GM18873 (cell line): ENCODE measurements around the gene CNDP2.
"Not testable (repeated sequence)": the region's sequence is repeated elsewhere in the genome, so short reads cannot be mapped to it uniquely, and the experiment has no call there.

Experiments used
- ATAC-seq: cut with Tn5 transposase; IDR thresholded peaks from one replicate; pipeline ENCODE4 v1.9.1; 2021; ENCODE audit warnings: mild to moderate bottlenecking, moderate library complexity, moderate number of reproducible peaks; ENCODE audit not compliant: unreplicated experiment, low FRiP score

CNDP2 gene

DNA sequence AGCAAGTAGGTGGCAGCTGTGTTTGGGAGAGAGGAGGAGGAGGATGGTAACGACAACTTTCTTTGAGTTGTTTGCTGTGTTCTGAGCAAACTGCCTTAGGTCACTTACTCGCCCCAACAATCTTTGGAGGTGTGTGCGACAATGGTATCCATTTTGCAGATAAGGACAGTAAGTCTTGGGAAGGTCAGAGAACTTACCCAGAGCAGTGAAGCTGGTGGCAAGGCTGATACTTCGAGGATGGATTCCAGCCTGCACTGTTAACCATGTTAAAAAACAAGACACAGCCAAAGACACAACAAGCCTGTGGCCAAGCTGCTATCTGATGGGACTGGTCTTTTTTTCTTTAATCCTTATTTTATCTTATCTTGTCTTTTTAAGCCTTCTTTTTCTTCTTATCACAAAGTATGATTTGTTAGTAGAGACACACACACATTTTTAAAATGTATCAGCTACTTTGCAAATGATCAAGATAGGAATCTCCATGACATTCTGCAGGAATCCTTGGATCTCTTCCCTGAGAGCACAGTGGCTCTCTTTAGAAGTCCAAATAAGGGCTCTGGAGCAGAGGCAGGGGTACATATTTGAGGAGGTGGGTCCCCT lies 66.1 kb downstream of the CNDP2 start:
- ATAC-seq: no peak

DNA sequence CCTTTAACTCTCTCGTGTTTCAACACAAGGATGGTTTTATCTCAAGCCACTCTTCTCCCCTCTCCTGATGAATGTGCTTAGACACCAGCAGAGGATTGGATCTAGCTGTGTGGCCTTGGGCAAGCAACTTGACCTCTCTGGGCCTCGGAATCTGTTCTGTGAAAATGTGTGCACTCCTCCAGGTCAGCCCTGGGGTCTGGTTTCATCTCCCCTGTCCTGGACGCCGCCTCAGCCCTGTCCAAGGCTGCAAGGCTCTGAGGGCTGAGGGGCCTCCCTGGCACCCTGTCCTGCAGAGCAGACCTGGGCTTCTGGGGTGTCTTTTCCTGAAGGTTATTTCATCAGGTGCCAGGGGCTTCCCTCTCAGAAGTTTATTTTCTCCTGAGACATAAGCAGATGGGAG lies 66.6 kb downstream of the CNDP2 start:
- ATAC-seq: no peak

DNA sequence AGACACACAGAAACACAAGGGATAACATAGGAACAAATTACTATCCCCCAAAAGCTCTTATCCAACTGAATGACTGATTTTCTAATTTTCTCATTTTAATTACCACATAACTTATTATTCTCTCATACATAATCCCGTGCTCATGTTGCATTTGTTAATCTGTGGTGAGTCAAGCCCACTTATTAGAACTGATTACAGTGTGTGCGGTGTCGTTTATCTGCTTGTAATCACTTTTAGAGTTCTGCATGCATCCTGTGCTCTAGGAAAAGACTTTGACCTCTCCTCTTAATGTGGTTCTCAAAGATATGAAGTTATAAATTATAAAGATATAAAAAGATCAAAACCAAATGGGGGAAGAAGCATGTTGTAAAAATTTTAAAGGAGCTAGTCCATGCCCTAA lies 67.8 kb downstream of the CNDP2 start:
- no peak for ATAC-seq

DNA sequence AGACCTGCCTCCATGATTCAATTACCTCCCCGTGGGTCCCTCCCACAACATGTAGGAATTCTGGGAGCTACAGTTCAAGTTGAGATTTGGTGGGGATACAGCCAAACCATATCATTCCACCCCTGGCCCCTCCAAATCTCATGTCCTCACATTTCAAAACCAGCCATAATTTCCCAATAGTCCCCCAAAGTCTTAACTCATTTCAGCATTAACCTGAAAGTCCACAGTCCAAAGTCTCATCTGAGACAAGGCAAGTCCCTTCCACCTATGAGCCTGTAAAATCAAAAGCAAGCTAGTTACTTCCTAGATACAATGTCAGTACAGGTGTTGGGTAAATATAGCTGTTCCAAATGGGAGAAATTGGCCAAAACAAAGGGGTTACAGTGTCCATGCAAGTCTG lies 69.0 kb downstream of the CNDP2 start:
- ATAC-seq: not testable (repeated sequence)

DNA sequence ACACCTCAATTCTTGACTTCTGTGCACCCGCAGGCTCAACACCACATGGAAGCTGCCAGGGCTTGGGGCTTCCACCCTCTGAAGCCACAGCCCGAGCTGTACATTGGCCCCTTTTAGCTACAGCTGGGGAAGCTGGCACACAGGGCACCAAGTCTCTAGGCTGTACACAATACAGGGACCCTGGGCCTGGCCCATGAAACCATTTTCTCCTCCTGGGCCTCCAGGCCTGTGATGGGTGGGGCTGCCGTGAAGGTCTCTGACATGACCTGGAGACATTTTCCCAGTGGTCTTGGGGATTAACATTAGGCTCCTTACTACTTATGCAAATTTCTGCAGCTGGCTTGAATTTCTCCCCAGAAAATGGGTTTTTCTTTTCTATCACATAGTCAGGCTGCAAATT lies 69.8 kb downstream of the CNDP2 start:
- not testable (repeated sequence) for ATAC-seq

DNA sequence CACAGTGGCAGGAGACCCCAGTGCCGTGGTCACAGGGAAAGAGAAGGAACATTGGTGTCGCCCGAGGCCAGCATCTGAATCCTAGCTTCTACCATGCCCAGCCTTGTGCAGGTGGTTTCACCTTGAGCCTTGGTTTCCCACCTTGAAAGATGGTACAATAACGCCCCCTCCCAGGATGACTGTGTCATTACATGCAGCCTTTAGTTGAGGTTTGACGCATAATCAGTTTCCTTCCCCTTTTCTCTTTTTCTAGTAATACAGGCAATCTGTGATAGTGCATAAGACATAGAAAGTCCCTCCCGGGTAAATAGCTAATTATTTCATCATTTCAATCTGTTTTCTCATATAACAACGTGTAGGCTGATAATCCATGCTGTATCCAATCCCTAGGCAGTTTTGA lies 71.7 kb downstream of the CNDP2 start:
- no peak for ATAC-seq

DNA sequence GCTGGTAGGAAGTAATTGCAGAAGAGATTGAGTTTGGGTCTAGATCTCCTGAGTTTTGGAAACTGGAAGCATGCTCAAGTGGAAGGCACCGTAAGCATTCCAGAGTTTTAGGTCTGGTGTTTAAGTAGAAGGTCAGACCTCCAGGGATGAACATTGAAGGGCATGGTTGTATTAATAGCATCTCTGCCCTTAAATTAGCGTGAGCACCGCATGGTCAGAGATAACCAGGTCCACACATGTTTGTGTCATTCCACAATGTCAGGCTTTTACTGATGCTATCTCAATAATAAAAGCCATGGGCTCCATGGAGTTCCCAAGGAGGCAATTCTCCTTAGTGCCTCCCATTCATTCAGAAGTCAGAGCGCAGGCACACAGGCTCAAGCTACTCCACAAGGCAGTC lies 73.2 kb downstream of the CNDP2 start:
- no peak for ATAC-seq

DNA sequence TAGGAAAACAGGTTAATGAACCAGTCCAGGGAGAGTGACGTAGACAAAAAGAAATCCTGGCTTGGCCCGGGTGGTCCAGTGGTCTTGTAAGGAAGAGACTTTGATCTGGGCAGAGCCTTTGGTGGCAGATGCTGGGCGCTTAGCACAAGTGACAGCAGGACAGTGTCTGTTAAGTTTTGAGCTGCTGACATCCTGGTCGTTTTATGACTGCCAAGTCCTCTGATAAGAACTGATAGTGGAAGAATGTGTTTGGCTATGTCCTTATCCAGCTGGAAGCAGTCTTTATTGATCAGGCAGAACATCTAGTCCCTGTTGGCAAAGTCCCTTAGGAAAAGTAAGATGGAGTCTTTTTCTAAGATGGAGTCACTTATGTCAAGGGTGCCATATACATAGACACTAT lies 74.1 kb downstream of the CNDP2 start:
- ATAC-seq: no peak

DNA sequence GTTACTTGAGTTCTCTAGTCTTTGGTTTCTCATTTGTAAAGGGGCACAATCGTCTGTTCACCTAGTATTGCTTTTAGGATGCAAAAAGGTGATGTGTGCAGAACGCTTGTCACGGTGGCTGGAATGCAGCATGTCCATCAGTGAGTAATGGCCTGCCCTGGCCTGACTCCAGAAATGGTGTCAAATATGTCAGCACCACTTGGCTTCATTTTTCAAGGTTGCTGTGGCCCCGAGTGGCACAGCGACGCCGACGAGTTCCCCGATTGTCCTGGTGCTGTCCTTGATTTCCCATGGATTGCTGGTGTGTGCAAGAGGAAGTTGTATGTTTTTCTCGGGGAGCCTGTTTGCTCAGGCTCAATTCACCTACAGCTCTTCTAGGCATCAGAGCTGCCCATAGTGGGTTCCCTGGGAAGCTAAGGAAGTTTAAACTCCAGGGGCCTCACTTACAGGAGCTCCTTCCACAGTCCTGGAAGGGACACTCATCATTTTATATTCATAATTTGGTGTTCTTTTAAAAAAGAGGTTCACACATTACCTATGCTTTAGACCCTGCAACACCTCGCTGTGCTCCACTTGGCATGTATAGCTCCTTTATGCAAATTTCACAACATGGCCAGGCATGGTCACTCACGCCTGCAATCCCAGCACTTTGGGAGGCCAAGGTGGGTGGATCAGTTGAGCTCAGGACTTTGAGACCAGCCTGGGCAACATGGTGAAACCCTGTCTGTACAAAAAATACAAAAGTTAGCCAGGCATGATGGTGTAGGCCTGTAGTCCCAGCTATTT lies 75.9 kb downstream of the CNDP2 start:
- ATAC-seq: no peak

DNA sequence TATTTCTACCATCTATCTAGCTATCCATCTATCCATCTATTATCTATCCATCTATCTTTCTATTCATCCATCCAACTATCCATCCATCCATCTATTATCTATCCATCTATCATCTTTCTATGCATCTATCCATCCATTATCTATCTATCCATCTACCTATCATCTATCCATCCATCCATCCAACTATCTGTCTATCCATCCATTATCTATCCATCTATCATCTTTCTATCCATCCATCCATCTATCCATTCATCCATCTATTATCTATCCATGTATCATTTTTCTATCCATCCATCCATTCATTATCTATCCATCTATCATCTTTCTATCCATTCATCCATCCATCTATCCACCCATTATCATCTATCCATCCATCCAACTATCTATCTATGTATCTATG lies 76.9 kb downstream of the CNDP2 start:
- ATAC-seq: no peak
